ENCODE results near the gene SOX8. TPM values are rescaled to one million over a fixed set of nuclear protein-coding genes. Genes with fewer than 3 reads are reported as not detected.
"Not testable (repeated sequence)": the region's sequence is repeated elsewhere in the genome, so short reads cannot be mapped to it uniquely, and the experiment has no call there.

The SOX8 gene
- total RNA-seq, 1 donor from 2014 or later, result 0.47 TPM

DNA sequence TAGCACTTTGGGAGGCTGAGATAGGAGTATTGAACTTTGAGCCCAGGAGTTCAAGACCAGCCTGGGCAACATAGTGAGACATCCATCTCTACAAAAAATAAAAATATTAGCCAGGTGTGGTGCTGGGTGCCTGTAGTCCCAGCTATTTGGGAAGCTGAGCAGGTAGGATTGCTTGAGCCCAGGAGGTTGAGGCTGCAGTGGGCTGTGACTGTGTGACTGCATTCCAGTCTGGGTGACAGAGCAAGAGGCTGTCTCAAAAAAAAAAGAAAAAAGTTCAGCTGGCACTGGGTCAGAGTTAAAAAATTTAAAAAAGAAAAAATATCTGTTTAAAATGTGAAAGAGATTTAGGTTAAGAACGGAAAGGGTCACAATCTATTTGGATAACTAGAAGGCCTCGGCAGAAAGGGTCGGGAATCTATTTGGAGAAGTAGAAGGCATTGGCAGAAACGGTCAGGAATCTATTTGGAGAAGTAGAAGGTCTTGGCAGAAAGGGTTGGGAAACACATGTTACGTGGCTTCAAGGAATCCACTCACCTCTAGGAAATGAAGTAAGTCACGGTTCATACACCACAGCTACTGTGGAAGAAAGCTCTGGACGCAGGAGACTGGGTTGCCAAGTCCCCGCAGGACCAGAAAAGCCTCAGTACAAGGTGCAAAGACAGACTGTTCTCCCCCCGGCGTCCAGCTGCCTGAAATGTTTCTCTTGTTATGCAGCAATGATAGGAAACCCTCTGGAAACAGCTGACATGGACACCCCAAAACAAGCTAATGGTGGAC, 36.1 kb upstream of the SOX8 start:
- Mint-ChIP-seq H3K4me3 (no peak overlapping the region), H3K9me3 (peaks cover 21% of the 10 kb centered on the region), H3K27me3 (ENCODE audit: insufficient read depth) (no peaks in the 10 kb centered on the region), H3K36me3 (ENCODE audit: low read depth) (peaks cover 18% of the 10 kb centered on the region), H3K4me1 (ENCODE audit: low read depth) (no peaks in the 10 kb centered on the region), H3K27ac (no peak overlapping the region)
- intact Hi-C loops (cut with micrococcal nuclease), result no loop called here
- no peak for DNase-seq (ENCODE audit: low spot score)

DNA sequence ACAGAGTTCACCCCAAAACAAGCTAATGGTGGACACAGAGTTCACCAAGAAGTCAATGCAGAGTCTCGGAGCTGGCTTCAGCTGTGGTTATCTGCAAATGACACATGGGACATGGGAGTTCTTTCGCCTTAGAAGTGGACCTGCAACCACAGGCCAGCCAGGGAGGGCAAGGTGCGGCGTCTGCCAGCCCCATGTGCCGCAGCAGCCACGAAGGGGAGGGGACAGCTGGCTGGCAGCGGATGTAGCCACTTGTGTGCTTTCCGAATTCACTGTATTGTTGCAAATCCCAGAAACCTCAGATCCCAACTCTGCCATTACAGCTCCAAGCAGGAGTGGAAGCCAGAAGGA, 35.5 kb upstream of the SOX8 start:
- no peaks in the 10 kb centered on the region for H3K27me3 Mint-ChIP-seq (ENCODE audit: insufficient read depth)

DNA sequence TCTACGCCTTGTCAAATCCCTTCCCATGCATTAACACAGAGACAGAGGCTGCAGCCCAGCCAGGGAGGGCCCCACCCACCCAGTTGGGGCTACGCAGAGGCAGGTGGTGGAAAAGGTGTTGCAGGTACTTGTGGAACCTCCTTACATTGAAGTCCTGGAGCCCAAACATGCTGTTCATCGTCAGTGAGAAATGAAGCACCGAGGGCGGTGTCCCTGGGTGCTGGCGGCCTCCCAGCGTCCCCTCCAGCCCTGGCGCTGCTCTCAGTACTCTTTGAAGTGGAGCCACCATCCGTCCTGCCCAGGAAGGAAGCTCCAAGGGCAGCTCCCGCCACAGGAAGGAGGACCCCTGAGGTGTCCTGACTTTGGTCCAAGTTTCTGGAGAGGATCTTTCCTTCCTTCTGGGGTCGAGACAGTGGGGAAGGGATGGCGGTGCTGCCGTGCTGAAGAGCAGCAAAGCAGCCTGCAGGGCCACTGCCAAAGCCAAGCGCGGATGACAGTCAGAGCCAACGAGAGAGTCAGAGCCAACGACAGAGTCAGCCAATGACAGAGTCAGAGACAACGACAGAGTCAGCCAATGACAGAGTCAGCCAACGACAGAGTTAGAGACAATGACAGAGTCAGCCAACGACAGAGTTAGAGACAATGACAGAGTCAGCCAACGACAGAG, 34.2 kb upstream of the SOX8 start:
- intact Hi-C loops (cut with micrococcal nuclease), result no loop called here
- no peaks in the 10 kb centered on the region for H3K4me1 Mint-ChIP-seq (ENCODE audit: low read depth)
- H3K36me3 Mint-ChIP-seq (ENCODE audit: low read depth), result peaks cover 11% of the 10 kb centered on the region
- no peak overlapping the region for H3K4me3 Mint-ChIP-seq
- H3K27ac Mint-ChIP-seq, result no peak overlapping the region
- no peak for DNase-seq (ENCODE audit: low spot score)
- H3K27me3 Mint-ChIP-seq (ENCODE audit: insufficient read depth), result no peaks in the 10 kb centered on the region
- H3K9me3 Mint-ChIP-seq, result peaks cover 8% of the 10 kb centered on the region

More for the DNA sequence above, 35.5 kb upstream of the SOX8 start:
- H3K9me3 Mint-ChIP-seq, result peaks cover 21% of the 10 kb centered on the region
- H3K4me1 Mint-ChIP-seq (ENCODE audit: low read depth), result no peaks in the 10 kb centered on the region
- DNase-seq (ENCODE audit: low spot score), result no peak
- intact Hi-C loops (cut with micrococcal nuclease), result no loop called here
- peaks cover 15% of the 10 kb centered on the region for H3K36me3 Mint-ChIP-seq (ENCODE audit: low read depth)
- no peak overlapping the region for H3K27ac Mint-ChIP-seq
- no peak overlapping the region for H3K4me3 Mint-ChIP-seq

DNA sequence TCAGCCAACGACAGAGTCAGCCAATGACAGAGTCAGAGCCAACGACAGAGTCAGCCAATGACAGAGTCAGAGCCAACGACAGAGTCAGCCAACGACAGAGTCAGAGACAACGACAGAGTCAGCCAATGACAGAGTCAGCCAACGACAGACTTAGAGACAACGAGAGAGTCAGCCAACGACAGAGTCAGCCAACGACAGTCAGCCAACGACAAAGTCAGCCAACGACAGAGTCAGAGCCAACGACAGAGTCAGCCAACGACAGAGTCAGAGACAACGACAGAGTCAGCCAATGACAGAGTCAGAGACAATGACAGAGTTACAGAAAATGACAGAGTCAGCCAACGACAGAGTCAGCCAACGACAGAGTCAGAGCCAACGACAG, 33.7 kb upstream of the SOX8 start:
- H3K9me3 Mint-ChIP-seq; H3K36me3 Mint-ChIP-seq (ENCODE audit: low read depth): not testable (repeated sequence)

DNA sequence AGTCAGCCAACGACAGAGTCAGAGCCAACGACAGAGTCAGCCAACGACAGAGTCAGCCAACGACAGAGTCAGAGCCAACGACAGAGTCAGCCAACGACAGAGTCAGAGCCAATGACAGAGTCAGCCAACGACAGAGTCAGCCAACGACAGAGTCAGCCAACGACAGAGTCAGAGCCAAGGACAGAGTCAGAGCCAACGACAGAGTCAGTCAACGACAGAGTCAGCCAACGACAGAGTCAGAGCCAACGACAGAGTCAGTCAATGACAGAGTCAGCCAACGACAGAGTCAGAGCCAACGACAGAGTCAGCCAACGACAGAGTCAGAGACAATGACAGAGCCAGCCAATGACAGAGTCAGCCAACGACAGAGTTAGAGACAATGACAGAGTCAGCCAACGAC, 32.8 kb upstream of the SOX8 start:
- H3K4me3 Mint-ChIP-seq; H3K9me3 Mint-ChIP-seq; H3K36me3 Mint-ChIP-seq (ENCODE audit: low read depth); intact Hi-C loops (cut with micrococcal nuclease); DNase-seq (ENCODE audit: low spot score); H3K27me3 Mint-ChIP-seq (ENCODE audit: insufficient read depth); H3K4me1 Mint-ChIP-seq (ENCODE audit: low read depth); H3K27ac Mint-ChIP-seq: not testable (repeated sequence)

More for the DNA sequence above, 33.7 kb upstream of the SOX8 start:
- DNase-seq (ENCODE audit: low spot score); intact Hi-C loops (cut with micrococcal nuclease); H3K4me1 Mint-ChIP-seq (ENCODE audit: low read depth); H3K4me3 Mint-ChIP-seq; H3K27ac Mint-ChIP-seq; H3K27me3 Mint-ChIP-seq (ENCODE audit: insufficient read depth): not testable (repeated sequence)

DNA sequence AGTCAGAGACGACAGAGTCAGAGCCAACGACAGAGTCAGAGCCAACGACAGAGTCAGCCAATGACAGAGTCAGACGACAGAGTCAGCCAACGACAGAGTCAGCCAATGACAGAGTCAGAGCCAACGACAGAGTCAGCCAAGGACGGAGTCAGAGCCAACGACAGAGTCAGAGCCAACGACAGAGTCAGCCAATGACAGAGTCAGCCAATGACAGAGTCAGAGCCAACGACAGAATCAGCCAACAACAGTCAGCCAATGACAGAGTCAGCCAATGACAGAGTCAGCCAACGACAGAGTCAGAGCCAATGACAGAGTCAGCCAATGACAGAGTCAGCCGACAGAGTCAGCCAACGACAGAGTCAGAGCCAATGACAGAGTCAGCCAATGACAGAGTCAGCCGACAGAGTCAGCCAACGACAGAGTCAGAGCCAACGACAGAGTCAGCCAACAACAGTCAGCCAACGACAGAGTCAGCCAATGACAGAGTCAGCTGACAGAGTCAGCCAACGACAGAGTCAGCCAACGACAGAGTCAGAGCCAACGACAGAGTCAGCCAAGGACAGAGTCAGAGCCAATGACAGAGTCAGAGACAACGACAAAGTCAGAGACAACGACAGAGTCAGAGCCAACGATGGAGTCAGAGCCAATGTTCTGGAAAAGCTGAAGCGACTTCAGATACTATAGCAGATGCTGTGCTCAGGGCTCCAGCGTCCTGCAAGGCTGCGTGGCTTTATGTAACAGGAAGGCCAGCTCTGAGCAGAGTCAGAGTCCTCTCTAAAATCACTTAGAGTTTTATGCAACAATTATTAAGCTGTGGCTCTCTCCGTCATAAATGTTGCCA, 30.6 kb upstream of the SOX8 start:
- DNase-seq (ENCODE audit: low spot score); H3K27ac Mint-ChIP-seq; H3K9me3 Mint-ChIP-seq; H3K36me3 Mint-ChIP-seq (ENCODE audit: low read depth); intact Hi-C loops (cut with micrococcal nuclease); H3K4me1 Mint-ChIP-seq (ENCODE audit: low read depth); H3K27me3 Mint-ChIP-seq (ENCODE audit: insufficient read depth); H3K4me3 Mint-ChIP-seq: not testable (repeated sequence)

DNA sequence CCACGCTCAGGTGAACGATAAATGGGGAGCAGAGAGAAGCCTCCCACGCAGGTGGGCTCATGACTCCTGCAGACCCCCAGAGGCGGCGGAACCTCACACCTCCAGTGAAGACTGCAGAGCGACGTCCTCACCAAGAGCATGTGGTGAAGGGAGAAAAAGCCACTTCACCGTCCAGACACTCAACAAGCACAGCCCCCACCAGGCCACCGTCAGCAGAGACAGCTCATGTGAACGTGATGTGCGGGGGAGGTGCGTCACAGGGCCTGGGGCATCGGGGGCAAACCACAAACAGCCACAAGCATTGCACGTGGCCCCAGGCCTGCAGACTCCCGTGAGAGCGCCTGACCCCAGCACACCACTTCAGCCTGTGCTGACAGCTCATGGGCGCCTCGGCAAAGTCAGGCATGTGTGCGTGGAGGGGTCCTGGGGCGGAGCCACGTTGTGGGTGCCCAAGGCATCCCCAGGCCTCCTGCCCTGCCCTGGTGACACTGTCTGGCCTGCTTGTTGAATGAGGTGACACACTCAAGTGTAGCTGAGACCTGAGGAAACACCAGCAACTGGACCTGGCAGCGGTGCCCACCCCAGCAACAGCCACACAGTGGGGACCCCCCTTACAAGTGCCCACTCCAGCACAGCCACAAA, 29.8 kb upstream of the SOX8 start:
- Mint-ChIP-seq H3K36me3 (ENCODE audit: low read depth) (peaks cover 9% of the 10 kb centered on the region), H3K4me3 (no peak overlapping the region), H3K27me3 (ENCODE audit: insufficient read depth) (no peaks in the 10 kb centered on the region), H3K9me3 (no peaks in the 10 kb centered on the region), H3K27ac (no peak overlapping the region), H3K4me1 (ENCODE audit: low read depth) (no peaks in the 10 kb centered on the region)
- intact Hi-C loops (cut with micrococcal nuclease), result no loop called here
- DNase-seq (ENCODE audit: low spot score), result no peak

DNA sequence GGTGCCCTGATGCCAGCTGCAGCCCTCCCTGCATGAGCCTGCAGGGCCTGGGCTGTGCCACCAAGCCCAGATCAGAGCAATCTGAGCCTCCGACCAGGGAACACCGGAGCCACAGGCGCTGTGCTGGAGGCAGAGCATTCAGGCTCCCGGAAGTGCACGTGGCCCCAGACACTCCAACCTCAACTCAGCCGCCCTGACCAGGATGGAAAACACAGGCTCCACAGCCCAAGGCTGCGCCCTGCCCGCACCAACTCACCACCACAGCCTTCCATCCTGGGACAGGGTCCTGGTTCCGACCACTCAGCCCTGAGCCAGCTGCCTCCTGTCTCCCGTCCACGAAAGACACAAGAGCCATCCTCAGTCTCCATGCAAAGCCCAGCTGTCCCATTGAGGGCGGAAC, 29.2 kb upstream of the SOX8 start:
- intact Hi-C loops (cut with micrococcal nuclease), result no loop called here
- no peak overlapping the region for H3K27ac Mint-ChIP-seq
- no peak for DNase-seq (ENCODE audit: low spot score)
- H3K9me3 Mint-ChIP-seq, result no peaks in the 10 kb centered on the region
- H3K27me3 Mint-ChIP-seq (ENCODE audit: insufficient read depth), result no peaks in the 10 kb centered on the region
- no peak overlapping the region for H3K4me3 Mint-ChIP-seq
- H3K4me1 Mint-ChIP-seq (ENCODE audit: low read depth), result no peaks in the 10 kb centered on the region
- peaks cover 9% of the 10 kb centered on the region for H3K36me3 Mint-ChIP-seq (ENCODE audit: low read depth)

DNA sequence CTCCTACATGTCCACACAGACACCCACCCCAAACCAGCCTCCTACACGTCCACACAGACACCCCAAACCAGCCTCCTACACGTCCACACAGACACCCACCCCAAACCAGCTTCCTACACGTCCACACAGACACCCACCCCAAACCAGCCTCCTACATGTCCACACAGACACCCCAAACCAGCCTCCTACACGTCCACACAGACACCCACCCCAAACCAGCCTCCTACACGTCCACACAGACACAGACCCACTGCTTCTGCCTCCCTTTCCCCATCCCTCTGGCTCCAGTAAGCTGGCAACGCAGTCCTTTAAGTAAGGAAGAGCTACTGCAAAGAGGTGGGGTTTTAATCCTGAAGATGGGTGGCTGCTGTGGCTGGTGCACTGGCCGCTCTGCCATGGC, 27.8 kb upstream of the SOX8 start:
- H3K4me3 Mint-ChIP-seq; intact Hi-C loops (cut with micrococcal nuclease); H3K27ac Mint-ChIP-seq; H3K27me3 Mint-ChIP-seq (ENCODE audit: insufficient read depth); H3K4me1 Mint-ChIP-seq (ENCODE audit: low read depth); H3K36me3 Mint-ChIP-seq (ENCODE audit: low read depth); H3K9me3 Mint-ChIP-seq; DNase-seq (ENCODE audit: low spot score): not testable (repeated sequence)

DNA sequence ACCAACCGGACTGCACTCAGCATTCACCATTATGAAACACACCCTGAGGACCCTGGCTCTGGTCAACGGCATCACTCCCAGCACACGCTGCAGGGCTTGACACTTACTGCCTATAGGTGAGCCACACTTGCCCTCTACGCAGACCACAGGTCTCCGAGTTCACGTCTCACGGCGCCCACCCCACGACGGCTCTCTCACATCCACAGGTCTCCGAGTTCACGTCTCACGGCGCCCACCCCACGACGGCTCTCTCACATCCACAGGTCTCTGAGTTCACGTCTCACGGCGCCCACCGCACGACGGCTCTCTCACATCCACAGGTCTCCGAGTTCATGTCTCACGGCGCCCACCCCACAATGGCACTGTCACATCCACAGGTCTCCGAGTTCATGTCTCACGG, 25.8 kb upstream of the SOX8 start:
- DNase-seq (ENCODE audit: low spot score); intact Hi-C loops (cut with micrococcal nuclease); H3K9me3 Mint-ChIP-seq; H3K36me3 Mint-ChIP-seq (ENCODE audit: low read depth); H3K4me3 Mint-ChIP-seq; H3K4me1 Mint-ChIP-seq (ENCODE audit: low read depth); H3K27me3 Mint-ChIP-seq (ENCODE audit: insufficient read depth); H3K27ac Mint-ChIP-seq: not testable (repeated sequence)

DNA sequence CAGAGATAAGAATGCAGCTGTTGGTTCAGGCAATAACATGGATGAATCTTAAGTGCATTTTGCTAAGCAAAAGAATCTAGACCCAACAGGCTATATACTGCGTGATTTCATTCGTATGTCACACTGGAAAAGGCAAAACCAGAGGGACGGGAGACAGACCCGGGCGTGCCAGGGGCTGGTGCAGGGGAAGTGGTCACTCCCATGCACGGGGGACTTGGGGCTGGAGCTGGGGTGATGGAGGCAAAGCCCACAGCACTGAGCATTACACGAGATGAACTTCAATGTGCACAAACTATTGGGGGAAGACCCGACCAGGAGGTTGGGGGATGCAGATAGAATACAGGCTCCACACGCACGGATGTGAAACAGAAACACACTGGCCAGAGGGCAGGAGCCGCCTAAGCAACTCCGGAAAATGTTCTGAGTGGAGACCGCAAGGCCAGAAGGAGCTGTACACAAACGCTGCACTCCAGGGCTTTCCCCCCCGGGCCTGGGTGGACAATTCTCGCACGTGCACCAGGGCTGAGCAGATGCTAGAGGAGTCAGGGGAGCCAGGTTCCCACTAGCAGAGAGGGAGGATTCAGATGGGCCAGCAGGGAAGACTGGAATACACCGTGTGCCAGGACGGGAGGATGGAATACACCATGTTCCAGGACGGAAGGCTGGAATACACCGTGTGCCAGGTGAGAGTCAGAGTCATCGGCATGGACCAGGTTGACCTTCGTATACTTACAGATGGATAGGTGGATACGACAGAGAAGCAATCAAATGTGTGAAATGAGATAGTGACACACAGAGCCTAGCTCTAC, 22.1 kb upstream of the SOX8 start:
- no peak for DNase-seq (ENCODE audit: low spot score)
- Mint-ChIP-seq H3K36me3 (ENCODE audit: low read depth) (no peaks in the 10 kb centered on the region), H3K4me3 (no peak overlapping the region), H3K27me3 (ENCODE audit: insufficient read depth) (no peaks in the 10 kb centered on the region), H3K27ac (no peak overlapping the region), H3K9me3 (no peaks in the 10 kb centered on the region), H3K4me1 (ENCODE audit: low read depth) (peaks cover 14% of the 10 kb centered on the region)
- intact Hi-C loops (cut with micrococcal nuclease), result no loop called here

DNA sequence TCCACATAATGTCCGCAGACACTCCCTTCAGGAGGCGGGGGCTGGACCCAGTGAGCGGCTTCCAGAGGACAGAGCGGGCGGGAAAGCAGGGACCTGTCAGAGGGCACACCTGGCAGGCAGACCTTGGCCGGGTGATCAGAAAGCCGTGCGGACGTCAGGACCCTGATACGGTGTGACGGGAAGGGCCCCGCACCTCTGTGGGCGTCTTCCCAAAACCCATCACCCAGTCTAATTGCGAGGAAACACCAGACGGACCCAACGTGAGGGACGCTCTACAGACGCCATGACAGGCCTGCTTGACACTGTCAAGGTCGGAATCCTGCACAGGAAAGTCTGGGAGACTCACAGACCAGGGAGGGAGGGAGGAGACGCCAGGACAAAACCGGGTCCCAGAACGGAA, 19.2 kb upstream of the SOX8 start:
- peaks cover 11% of the 10 kb centered on the region for H3K36me3 Mint-ChIP-seq (ENCODE audit: low read depth)
- H3K27ac Mint-ChIP-seq, result no peak overlapping the region
- intact Hi-C loops (cut with micrococcal nuclease), result no loop called here
- peaks cover 4% of the 10 kb centered on the region for H3K9me3 Mint-ChIP-seq
- no peak overlapping the region for H3K4me3 Mint-ChIP-seq
- no peaks in the 10 kb centered on the region for H3K27me3 Mint-ChIP-seq (ENCODE audit: insufficient read depth)
- H3K4me1 Mint-ChIP-seq (ENCODE audit: low read depth), result peaks cover 19% of the 10 kb centered on the region
- no peak for DNase-seq (ENCODE audit: low spot score)
